Measurements from ENCODE around the gene VAC14. TPM values are rescaled to one million over a fixed set of nuclear protein-coding genes. Genes with fewer than 3 reads are reported as not detected.

Gene VAC14
- total RNA-seq, 2 experiments from 2014 or later, result 40.3 to 44.9 TPM

- POLR2A ChIA-PET, result no interaction called here
- CTCF ChIA-PET, result no interaction called here
Observed at GRCh38 chr16:70700101-70701020, 100.6 kb downstream of the VAC14 start.

- CTCF ChIA-PET, result no interaction called here
Observed at GRCh38 chr16:70699696-70700095, 101.3 kb downstream of the VAC14 start.

DNA sequence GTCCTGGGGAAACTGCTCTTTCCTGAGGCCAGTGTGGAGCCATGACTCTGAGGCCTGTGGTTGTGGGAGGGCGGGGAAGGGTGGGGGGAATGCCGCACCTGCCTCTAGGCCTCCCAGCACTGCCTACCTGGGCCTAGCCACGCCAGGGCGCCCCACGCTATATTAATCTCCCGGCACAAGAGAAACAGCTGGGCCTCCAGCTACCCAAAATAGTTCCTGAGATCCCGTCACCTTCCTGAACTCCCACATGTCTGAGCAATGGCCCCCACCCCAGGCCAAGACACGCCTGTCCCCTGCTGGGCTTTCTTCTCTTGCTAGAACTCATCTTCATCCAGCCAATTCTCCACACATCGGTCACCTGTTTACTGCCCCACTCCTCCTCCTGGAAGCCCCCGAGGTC, 102.1 kb downstream of the VAC14 start:
- ChIA-PET CTCF (no interaction called here), POLR2A (no interaction called here)

More at GRCh38 chr16:70699696-70700095, 101.3 kb downstream of the VAC14 start:
- POLR2A ChIA-PET, result no interaction called here

DNA sequence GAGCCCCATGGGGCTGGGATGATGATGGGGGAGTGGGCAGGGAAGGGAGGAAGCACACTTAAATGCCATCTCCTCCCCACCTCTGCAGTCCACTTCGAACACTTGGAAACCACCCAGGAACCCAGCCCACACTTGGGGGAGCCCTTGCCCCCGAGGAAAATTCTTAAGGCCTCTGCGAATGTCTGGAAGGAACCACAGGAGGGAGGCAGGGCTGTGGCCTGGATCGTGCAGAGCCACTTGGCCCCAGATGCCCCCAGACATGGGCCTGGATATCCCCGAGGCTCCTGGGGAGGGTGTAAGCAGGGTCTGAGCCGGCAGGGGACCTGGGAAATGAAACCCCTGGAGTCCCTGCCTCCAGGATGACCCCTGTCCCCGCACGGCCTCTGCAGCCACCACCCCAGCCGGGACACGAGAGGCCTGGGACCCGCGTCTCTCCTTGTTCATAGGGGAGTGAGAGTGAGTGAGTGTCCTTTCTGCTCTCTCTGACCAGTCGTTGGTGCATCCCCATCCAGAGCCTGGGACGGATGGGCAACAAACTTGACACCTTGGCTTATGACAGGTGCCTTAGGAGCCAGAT, 103.3 kb downstream of the VAC14 start:
- ChIA-PET CTCF (interaction anchor here (0.6 kb wide), 1 partner anchor 986 kb away, joined by 3 read pairs; no protein-coding TSS in a partner anchor), POLR2A (no interaction called here)

- POLR2A ChIA-PET, result no interaction called here
Observed at GRCh38 chr16:70696952-70697593, 103.9 kb downstream of the VAC14 start.

DNA sequence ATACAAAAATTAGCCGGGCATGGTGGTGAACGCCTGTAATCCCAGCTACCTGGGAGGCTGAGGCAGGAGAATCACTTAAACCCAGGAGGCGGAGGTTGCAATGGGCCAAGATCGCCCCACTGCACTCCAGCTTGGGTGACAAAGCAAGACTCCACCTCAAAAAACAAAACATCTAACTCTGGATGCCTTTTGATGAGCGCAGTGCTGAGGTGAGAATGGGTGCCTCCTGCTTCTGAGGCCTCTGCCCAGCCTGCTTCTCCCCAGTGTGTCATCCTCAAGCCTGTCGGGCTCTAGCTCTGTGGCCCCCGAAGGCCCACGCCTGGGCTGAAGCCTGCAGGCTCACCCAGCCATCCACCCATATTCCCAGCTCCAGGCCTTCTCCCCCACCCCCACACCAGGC, 104.6 kb downstream of the VAC14 start:
- CTCF ChIA-PET, result interaction anchor here (1.6 kb wide), 1 partner anchor 42 kb away, joined by 4 read pairs; no protein-coding TSS in a partner anchor
- POLR2A ChIA-PET, result interaction anchor here (0.7 kb wide), 1 partner anchor 869 kb away, joined by 3 read pairs; no protein-coding TSS in a partner anchor

More at GRCh38 chr16:70696952-70697593, 103.9 kb downstream of the VAC14 start:
- CTCF ChIA-PET, result no interaction called here

DNA sequence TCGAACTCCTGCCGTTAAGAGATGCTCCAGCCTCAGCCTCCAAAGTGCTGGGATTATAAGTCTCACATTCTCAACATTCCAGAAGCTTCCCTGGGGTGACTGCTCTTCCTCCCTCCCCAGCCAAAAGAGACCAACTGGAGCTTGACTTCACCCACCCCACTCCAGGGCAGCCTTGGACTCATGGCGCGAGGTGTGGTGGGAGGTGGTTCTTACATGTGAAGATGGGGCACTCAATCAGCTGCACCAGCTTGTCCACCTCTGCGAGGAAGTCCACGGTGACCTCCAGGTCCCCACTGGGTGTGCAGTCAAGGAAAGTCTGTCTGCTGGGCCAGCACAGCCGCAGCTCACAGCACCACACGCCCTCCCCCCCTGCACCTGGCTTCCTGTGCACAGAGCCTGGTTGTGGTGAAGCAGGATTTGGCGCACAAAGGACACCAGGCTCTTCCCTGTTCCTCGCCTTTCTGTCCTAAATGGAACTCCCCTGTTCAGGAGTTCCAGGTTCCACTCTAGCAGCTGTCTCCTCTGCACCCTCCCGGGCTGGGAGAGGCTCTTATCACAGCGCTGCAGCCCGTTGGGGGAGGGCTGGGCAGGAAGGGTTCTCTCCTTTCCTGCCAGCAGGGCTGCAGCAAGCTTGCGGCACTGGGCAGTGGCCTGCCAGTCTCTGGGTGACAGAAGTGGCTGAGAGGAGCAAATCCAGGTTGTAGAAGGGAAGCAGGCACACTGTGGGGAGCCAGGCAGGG, 105.5 kb downstream of the VAC14 start:
- ChIA-PET POLR2A (no interaction called here), CTCF (interaction anchor here (1.6 kb wide), 1 partner anchor 43 kb away, joined by 4 read pairs; no protein-coding TSS in a partner anchor)

- CTCF ChIA-PET, result interaction anchor here (1.6 kb wide), 1 partner anchor 43 kb away, joined by 4 read pairs; no protein-coding TSS in a partner anchor
- POLR2A ChIA-PET, result no interaction called here
Observed at GRCh38 chr16:70694868-70695218, 106.1 kb downstream of the VAC14 start.

GRCh38 chr16:70694088-70694867, 106.7 kb downstream of the VAC14 start:
- POLR2A ChIA-PET, result no interaction called here

DNA sequence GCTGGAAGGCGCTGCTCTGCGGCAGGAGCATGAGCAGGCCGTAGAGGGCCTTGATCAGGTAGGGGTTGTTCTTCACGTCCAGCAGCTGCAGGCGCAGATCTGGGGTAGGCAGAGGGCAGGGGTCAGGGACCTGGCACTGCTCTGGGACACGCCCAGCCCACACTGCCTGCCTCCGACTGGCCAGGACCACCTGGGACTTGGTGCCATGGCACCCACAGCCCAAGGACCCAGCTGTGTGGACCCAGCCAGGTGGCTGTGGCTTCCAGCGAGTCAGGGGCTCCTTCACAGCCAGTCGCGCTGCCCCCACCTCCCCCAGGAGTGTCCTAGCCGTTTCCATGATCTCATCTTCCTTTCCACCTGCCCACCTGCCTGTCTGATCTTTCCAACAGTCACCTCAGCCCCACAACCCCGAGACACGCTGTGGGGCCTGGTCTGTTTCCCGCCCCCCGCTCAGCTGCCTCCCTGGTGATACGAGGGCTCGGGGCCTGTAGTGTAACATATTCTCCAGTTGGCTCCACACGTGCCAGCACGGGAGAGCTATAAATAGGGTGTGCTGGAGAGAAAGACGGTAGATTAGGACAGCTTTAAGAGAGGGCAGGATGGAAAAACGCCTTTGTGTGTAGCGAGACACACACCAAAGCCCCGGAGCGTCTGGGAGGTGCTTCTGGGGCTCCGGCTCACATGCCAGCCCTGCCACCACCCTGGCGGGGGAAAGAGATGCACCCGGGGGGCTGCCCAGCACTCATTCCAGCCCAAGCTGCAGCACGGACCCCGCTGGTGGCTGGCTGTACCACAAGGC, 107.9 kb downstream of the VAC14 start:
- ChIA-PET POLR2A (no interaction called here), CTCF (no interaction called here)

More at GRCh38 chr16:70694088-70694867, 106.7 kb downstream of the VAC14 start:
- CTCF ChIA-PET, result no interaction called here

GRCh38 chr16:70692130-70692872, 108.7 kb downstream of the VAC14 start:
- CTCF ChIA-PET, result no interaction called here
- POLR2A ChIA-PET, result no interaction called here

DNA sequence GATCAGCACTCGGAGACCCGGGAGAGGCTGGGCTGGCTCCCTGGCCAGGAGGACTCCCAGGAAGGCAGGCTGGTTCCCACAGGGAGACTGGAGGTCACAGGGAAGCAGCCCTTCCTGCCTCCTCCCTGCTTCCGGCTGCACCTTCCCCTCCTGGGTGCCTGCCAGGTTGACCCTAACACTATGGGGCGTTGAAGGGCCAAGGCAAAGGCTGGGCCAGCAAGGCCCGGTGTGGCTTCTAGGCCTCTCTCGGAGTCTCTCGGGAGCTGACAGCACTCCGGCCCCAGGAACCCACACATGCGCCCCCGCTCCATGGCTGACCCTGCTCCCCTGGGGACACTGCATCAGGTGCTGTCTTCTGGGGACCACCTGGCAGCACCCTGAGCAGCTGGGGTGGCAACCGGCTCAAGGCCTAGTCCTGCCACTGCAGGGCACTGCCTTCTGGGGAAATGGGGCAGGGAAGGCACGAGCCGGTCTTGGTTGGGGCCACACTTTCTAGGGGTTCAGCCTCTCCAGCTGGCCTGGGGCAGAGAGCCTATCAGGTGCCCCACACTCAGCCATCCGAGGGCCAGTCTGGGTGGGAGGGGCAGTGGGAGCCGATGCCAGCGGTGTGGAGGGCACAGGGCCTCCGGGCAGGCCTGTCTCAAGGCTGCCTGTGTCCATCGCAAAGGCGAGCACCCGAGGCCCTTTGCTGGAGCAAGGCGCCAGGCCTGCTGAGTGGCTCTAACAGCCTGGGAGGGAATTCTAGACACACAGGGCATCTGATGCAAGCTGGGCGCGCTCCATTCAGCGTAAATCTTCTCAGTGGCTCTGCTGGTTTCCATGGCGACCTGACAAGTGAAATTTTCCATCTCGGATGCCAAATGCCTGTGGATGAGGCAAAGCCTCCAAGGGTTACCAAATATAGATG, 109.5 kb downstream of the VAC14 start:
- CTCF ChIA-PET, result no interaction called here
- POLR2A ChIA-PET, result interaction anchor here (0.6 kb wide), 1 partner anchor 80 kb away, joined by 4 read pairs; no protein-coding TSS in a partner anchor

- ChIA-PET CTCF (no interaction called here), POLR2A (no interaction called here)
Observed at GRCh38 chr16:70689970-70690891, 110.7 kb downstream of the VAC14 start.

GRCh38 chr16:70689035-70689969, 111.7 kb downstream of the VAC14 start:
- POLR2A ChIA-PET, result no interaction called here
- CTCF ChIA-PET, result interaction anchor here (0.7 to 2.2 kb wide), 2 partner anchors 10 to 81 kb away, joined by 3 to 6 read pairs; no protein-coding TSS in a partner anchor
